Medulla oblongata (tissue), 1 donor: ENCODE results near the gene PTPRU.

Source experiments
- DNase-seq: peaks from one replicate; pipeline ENCODE4 v3.0.0-alpha.2; 2015; ENCODE audit errors: extremely low spot score

Gene PTPRU

DNA sequence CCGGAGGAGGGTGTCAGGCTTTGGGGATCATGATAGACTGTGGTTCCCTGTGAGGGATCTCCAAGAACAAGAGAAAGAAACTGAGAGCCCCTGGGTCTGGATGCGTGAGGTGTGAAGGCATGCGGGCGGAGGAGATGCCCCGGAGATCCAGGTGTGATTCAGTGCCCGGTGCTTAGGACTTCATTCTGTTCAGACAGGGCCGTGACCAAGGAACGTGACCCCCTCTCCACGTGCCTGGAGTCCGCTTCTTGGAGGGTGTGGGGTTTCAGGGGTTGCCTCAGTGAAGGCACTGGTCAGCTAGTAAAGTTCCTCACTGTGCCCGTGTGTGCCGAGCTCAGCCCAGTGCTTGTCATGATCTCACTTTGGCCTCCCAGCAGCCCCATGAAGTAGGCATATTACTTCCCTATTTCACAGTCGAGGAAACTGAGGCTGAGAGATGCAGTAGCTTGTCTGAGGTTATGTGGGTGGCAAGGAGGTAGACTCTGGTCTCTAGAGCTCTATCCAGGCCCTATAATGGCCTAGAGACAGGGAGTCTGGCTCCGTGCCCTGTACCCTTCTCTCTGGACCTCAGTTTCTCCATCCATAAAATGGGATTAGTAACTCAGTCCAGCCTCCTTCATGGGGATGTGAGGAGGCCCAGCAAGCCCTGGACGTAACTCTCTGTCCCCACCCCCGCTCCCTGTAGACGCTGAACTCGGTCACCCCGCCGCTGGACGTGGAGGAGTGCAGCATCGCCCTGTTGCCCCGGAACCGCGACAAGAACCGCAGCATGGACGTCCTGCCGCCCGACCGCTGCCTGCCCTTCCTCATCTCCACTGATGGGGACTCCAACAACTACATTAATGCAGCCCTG lies 81.0 kb downstream of the PTPRU start:
- DNase-seq, result no peak

DNA sequence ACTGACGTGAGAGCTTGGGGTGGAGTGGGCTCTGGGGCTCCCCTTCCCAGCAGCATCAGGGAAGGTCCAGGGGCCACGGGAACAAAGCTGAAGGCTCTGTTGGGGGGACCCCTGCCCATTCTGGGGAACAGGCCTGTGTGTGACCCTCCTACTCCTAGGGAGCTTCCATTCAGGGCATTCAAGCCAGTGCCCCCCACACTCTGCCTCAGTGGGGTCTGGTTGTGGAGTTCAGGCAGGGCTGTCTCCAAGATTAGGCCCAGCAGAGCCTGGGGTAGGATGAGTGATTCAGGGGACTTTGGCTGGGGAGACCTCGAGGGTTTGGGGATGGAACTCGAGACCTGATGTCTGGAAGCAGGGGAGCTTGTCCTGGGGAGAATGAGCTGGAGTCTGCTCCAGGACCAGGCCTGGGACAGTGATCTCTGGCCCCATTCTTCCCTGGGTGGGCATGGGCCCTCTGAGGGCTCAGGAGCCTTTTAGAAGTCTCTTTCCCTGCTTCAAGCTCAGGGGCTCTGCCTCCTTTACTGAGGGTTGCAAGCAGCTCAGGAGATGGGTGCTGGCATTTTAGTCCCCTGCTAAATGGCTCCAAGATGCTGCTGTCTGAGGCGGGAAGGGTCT lies 81.7 kb downstream of the PTPRU start:
- no peak for DNase-seq

DNA sequence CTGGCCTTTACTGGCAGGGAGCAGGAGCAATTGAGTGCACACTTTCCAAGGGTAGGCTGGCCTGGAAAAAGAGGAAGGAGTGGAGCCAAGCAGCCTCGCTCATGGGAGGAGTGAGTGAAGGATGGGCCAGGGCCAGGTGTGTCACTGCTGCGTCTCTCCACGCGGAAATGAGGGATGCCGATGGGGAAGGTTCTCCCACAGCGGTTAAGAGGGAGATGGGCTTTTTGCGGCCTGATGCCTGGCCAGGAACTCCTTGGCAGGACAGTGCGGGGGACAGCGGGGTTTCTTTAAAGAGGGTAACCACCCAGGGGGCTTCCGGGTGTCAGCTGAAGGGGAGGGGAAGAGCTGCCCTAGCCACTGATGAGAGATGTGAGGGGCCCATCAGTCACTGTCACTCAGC lies 82.4 kb downstream of the PTPRU start:
- no peak for DNase-seq

DNA sequence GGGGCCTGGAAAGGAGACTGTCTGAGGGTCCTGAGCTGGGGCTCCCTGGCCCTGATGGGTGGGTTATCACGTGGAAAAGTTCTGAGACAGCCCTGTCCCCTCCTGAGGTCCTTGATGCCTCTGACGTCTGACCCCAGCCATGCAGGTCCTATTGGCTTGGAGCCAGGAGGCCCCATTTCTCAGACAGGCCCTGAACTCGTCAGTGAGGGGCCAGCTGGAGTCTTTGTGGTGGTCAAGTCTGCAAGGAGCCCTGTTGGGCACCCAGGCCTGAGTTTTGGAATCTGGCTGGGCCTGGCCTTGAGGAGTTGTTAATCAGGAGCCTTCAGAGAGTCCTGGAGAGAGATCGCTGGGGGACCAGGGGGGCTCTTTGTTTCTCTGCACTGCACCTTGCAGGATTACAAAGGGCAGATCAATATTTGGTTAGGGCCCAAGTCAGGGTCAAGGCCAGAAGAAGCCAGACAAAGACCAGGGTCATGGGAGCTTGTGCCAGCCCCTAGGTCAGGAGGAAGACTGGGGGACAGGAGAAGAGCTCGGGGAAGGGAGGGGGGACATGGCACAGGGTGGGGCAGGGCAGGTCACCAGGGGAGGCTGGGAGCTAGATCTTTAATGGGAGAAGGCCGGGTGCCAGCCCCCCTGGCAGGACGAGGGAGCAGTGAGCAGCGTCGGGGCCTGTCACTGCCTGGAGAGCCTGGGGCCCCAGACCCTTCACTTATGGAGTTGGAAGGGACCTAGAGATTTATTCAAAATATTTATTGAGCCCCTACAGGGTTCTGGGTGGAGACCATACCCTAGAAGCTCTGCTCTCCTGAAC lies 83.2 kb downstream of the PTPRU start:
- no peak for DNase-seq

DNA sequence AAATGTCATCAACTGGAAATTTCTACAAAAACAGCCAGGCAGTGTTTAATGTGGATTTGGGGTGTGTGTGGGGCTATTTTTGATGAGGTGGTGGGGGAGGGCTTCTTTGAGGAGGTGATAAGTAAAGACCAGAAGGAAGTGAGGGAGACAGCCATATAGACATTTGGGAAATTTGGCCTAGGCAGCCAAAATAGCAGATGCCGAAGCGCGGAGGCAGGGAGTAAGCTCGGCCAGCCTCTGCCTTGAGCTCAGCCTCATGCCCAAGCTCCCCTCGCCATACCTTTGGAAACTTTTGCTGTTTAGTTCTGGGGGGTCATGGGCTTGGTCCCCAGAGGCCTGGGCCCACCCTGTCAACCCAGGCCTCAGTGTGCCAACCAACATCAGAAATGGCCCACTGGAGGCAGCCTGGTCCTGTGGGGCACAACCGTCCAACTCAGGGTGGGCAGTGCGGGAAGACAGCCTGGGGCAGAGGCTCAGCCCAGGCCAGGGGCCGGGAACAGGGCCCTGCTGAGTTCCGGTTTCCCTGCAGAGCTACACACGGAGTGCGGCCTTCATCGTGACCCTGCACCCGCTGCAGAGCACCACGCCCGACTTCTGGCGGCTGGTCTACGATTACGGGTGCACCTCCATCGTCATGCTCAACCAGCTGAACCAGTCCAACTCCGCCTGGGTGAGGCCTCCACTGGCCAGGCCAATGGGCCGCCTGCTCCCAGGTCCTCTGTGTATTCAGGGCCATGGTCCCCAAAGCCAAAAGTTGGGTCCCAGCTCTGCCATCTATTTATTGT lies 84.0 kb downstream of the PTPRU start:
- DNase-seq, result no peak

DNA sequence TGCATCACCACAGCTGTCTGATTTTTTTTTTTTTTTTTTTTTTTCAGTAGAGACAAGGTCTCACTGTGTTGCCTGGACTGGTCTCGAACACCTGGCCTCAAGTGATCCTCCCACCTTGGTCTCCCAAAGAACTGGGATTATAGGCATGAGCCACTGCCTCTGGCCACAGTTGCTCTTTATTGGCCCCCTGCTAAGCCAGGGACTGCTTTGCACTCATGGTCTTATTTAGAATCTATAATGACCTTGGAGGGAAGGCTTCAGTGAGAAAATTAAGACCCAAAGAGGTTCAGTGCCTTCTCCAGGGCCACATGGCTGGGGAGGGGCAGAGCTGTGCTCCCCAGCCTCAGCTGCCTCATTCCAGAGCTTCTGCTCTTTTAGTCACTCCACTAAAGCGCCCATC lies 84.9 kb downstream of the PTPRU start:
- no peak for DNase-seq

DNA sequence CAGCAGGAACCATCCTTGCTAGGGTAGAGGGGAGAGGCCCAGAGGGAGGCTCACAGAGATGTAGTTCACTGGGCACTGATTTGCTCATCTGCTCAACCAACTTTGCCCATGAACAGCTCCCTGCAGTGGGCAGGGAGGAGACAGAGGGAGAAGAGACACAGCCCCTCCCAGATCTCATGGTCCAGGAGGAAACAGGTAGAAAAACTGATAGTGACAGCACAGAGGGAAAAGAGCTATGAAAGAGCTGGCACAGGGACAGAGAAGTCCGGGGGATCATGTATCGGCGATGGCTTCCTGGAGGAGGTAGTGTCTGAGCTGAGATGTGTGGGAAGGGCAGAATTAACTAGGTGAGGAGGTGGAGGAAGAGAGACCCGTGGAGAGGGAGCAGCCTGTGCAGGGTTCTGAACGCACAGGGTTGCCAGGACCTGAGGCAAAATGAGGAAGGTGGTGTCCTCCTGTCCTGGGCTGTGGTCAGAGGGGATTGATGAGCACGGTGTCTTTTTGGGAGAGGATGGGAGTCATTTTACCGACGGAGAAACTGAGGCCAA lies 85.9 kb downstream of the PTPRU start:
- no peak for DNase-seq

DNA sequence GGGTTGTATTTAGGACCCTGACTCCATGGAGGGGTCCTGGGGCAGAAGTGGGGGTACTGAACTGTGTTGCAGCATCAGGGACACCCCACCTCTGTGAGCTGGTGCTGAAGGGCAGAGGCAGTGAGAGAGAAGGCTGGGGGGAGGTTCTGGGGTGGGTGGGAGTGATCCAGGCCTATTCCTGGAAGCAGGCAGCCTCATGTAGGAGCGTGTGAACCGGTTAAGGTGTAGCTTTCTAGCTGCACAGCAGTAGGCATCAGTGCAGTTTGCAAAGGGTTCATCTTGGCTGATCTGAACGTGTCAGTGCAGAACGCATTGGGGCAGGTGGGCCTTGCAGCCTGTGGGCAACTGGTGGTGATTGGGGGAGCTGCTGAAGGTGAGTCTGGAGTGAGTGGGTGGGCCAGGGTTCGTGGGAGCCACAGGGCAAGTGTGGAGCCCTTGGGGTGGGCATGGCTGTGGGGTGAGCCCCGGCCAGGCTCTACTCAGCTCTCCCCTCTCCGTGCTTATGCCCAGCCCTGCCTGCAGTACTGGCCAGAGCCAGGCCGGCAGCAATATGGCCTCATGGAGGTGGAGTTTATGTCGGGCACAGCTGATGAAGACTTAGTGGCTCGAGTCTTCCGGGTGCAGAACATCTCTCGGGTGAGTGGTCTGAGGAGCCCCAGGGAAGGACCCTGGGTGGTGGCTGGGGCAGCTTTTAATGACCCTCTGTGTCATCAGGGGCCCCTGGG lies 86.7 kb downstream of the PTPRU start:
- no peak for DNase-seq

DNA sequence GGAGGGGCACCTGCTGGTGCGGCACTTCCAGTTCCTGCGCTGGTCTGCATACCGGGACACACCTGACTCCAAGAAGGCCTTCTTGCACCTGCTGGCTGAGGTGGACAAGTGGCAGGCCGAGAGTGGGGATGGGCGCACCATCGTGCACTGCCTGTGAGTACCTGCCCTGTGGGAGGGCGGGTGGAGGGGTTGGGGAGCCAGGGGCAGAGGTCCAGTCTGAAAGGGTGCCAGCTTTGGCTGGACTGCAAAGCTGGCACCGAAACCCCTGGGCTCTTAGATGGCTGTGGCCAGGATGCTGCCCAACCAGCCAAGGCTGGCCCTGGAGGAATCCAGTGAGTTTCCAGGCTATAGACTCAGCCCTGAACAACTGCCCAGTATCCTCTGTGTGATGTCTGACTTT lies 87.3 kb downstream of the PTPRU start:
- peak; percentile 67 for DNase-seq

DNA sequence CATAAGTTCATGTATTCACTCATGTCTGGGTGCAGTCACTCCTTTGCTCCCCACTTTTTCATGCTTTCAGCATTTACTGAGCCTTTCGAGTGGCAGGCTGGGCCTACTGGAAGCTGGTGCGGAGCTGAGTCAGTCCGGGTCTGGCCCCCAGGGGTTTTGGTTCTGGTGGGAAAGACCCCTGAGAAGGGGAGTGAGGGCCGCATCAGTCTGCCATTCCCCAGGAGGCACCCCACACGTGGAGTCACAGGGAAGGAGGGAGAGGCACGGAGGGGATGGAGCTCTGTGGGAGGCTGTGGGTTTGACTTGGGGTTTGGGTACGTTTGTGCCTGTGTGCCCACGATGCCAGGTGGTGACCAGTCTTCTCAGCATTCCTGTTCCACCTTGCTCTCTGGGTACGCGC lies 87.9 kb downstream of the PTPRU start:
- no peak for DNase-seq

DNA sequence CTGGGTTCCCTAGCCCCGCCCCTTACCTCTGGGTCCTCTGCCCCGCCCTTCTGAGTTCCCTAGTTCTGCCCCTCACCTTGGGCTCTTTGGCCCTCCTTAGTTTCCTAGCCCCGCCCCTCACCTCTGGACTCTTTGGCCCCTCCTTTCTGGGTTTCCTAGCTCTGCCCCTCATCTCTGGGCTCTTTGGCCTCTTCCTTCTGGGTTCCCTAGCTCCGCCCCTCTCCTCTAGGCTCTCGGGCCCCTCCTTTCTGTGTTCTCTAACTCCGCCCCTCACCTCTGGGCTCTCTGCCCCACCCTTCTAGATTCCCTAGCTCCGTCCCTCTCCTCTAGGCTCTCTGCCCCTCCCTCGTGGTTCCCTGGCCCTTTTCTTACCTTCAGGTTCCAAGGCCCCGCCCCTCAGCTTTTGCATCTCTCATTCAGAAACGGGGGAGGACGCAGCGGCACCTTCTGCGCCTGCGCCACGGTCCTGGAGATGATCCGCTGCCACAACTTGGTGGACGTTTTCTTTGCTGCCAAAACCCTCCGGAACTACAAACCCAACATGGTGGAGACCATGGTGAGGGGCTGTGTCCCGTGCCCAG lies 88.5 kb downstream of the PTPRU start:
- no peak for DNase-seq

DNA sequence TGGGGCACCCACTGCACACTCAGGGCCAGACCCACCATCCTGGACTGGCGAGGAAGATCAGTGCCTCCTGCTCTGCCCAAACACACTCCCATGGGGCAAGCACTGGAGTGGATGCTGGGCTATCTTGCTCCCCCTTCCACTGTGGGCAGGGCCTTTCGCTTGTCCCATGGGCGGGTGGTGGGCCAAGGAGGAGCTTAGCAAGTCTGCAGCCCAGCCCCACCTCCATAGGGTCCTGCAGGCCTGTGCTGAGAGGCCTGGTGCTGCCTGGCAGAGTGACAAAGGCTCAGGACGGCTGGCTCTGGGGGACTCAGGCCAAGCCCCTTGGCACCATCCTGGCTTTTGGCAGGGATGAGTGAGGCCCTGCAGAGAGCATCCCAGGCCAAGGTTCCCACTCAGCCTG lies 89.4 kb downstream of the PTPRU start:
- no peak for DNase-seq

DNA sequence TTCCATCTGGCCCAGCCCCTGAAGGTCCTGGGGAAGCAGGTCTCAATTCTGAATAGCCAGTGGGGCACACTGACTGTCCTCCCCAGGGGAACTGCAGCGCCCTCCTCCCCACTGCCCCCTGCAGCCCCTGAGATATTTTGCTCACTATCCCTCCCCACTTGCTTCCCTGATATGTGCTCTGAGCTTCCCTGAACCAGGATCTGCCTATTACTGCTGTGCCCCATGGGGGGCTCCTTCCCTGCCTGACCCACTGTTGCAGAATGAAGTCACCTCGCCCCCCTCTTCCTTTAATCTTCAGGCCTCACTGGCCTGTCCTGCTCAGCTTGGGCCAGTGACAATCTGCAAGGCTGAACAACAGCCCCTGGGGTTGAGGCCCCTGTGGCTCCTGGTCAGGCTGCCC lies 89.8 kb downstream of the PTPRU start:
- DNase-seq, result no peak

DNA sequence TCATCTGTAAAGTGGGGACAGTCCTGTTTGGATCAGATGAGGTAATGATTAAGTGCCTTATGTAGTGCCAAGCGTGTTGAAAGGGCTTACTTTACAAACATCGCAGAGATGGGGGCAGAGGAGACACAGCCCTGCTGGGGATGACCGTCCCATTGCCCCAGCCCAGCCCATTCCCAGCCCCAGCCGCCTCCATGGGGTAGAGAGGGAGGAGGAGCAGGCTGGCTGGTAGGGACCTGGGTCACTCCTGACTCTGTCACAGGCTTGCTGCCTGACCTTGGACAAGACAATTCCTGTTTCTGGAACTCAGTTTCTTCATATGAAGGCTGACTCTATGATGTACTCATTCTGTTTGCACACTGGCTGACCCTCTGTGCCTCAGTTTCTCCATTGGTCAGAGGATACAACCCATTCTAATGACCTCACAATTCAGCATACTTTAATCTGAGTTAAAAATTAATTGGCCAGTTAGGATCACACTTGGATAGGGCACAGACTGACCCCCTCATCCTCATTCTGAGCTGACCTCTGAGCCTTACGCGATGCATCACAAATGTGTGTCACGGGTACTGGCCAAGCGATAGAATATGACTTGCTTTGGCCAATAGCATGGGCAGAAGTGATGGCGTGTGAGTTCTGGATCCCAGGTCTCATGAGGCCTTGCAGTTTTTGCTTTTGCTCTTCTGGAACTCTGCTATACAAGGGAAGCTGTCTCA lies 91.1 kb downstream of the PTPRU start:
- DNase-seq, result no peak

DNA sequence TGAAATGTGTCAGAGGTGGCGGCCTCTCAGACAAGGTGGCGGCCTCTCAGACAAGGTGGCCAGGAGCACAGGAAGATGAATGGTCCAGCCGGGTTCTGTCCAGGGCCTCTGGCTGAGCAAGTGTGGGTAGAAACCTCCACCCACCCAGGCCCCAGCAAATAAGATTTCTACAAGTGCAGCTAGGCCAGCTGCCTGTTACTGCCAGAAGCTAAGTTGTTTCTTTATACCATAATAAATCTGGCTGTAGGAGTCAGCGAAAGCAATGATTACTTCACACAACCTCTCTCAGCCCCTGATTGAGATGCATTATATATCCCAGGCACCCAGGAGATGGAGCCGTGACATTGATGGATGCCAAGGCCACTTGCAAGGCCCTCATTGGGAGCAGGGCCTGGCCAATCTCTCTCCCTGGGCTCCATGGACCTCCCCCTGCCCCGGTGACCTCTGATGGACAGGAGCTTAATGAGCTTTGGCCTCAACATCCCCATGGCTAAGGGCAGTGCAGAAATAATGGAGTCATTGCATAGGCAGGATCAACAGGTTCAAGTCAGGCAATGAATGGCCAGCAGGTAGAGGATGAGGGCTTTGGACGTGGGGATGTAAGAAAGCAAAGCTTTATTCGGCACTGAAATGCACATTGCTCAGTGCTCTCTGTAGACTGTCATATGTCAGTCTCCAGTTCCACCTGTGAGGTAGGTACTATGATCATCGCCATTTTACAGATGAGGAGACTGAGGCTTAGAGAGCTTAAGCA lies 92.9 kb downstream of the PTPRU start:
- no peak for DNase-seq

DNA sequence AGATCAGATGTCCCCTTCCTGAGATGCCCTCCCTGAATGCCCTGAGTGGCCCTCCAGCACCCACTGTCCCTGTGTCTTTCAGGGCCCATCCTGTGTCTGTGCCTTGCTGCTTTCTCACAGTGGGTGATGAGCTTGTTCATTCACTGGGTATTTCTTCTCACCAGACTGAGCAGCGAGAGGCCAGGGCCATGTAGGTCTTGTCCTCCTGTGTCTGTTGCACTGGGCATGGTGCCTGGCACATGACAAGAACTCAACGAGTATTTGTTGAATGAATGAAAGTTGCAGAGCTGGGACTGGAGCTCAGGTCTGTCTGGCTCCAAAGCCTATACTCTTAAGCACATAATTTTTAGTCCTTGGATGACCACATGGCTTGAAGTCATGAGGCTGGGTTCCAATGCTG lies 93.8 kb downstream of the PTPRU start:
- DNase-seq, result no peak

DNA sequence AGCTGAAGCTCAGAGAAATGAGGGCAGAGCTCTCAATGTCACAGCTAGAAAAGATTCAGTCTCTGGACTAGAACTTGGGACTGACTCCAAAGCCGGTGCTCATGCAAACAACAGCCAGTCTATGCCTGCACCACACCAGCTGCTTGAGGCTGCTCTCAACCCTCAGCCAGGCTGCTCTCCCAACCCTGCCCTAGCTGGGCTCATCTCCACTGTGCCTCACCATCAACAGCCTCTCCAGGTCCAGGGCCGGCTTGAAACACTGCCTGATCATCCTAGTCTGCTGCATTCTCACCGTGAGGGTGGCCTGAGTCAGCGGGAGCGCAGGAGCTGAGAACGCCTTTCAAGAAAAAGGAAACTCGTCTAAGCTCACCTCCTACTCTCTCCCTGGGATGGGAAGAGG lies 94.5 kb downstream of the PTPRU start:
- DNase-seq, result no peak

DNA sequence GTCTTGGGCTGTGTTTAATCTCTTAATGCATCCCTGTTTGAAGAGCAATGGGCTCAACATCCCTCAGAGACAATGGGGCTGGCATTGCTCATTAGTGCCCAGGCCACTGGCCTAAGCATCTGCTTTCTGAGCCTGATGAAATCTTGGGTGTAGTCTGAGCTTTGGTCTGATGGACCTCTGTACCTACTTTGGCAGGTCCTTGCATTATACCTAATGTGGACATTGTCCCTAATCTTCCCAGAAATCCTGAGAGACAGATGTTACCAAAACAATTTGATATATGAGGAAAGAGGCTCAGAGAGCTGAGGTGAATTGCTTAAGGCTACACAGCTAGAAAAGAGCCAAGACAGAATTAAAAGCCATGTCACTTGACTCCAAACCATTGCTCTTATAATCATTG lies 95.0 kb downstream of the PTPRU start:
- DNase-seq, result no peak

DNA sequence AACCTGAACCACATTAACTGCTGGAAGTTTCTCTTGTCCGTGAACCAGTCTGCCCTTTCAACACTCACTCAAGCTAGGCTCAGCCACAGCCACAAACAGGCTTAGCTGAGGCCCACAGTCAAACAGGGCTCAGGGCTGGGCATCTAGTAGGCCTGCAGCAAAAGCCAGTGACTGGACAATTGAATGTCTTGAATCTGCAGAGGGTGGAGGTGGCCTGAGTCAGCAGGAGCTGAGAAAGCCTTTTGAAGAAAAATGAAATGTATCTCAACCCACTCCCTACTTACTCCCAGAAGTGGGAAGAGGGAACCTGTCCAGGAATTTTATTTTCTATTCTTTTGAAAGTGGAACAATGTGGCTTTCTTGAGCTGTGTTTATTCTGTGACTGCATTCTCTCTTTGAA lies 95.4 kb downstream of the PTPRU start:
- DNase-seq, result no peak
